ENCODE measurements around the gene PKHD1. TPM values are rescaled to one million over a fixed set of nuclear protein-coding genes. Genes with fewer than 3 reads are reported as not detected.

PKHD1 gene
- total and polyA plus RNA-seq, 2 of the 8 experiments (the other 6 are each of a cell fraction or from before 2014, with no cell fraction given) = 0.06 to 0.09 TPM

GRCh38 chr6:52081237-52081636 lies 6.2 kb downstream of the PKHD1 start:
- Histone ChIP-seq H3K14ac (ENCODE audit: insufficient read length) (no peak overlapping the region), H3K23ac (ENCODE audit: insufficient read length) (no peak overlapping the region), H3K4me2 (ENCODE audit: insufficient read depth in 1 of 2, low read depth in 2 of 2, low read length in 2 of 2) (no peak overlapping the region), H2BK20ac (ENCODE audit: low read length) (no peak overlapping the region), H3K4me3 (ENCODE audit: extremely low read depth in 1 of 4, insufficient read depth in 2 of 4, low read depth in 3 of 4, low read length in 4 of 4) (no peak overlapping the region), H2BK5ac (ENCODE audit: low read depth, low read length) (no peak overlapping the region), H2BK120ac (replicated peaks; ENCODE audit: low read depth, low read length) (no peak overlapping the region), H3K56ac (replicated peaks; ENCODE audit: insufficient read length, low read depth, low read length) (no peak overlapping the region), H3K4ac (replicated peaks; ENCODE audit: insufficient read length, low read depth, low read length) (no peak overlapping the region), H3K27me3 (replicated peaks in 1 of 4; ENCODE audit: control insufficient read depth in 3 of 4, extremely low read depth in 1 of 4, insufficient read depth in 3 of 4, low read length in 3 of 4) (no peaks in the 10 kb centered on the region; a peak in 1 of 7 replicates), H3K36me3 (ENCODE audit: control insufficient read depth in 2 of 4, insufficient read depth in 4 of 4, low read length in 3 of 4) (no peaks in the 10 kb centered on the region; a peak in 1 of 8 replicates), H2AK5ac (ENCODE audit: low read depth, low read length) (no peak overlapping the region), H4K91ac (replicated peaks; ENCODE audit: insufficient read length, low read length) (no peak overlapping the region), H3K27ac (ENCODE audit: low read depth, low read length) (no peak overlapping the region), H2BK15ac (ENCODE audit: low read length) (no peak overlapping the region), H3K9ac (replicated peaks in 1 of 4; ENCODE audit: extremely low read depth in 1 of 4, low read depth in 3 of 4, low read length in 3 of 4) (no peak overlapping the region), H3K18ac (ENCODE audit: extremely low read depth, low read length) (no peak overlapping the region), H2BK12ac (ENCODE audit: low read depth, low read length) (no peak overlapping the region), H3K79me1 (ENCODE audit: low read depth, low read length) (no peaks in the 10 kb centered on the region), H3K23me2 (ENCODE audit: low read depth, low read length) (peaks cover 6% of the 10 kb centered on the region; the same call in 1 of the 2 replicates), H4K5ac (ENCODE audit: insufficient read length, low read depth, low read length) (no peak overlapping the region), H4K8ac (ENCODE audit: extremely low read depth, insufficient read depth, low read length) (no peak overlapping the region), H2AFZ (ENCODE audit: low read length) (no peak overlapping the region), H3K9me3 (ENCODE audit: insufficient read depth in 2 of 2, low read depth in 1 of 2, low read length in 1 of 2) (no peaks in the 10 kb centered on the region), H4K20me1 (replicated peaks in 1 of 2; ENCODE audit: control insufficient read depth in 1 of 2, insufficient read depth in 2 of 2, low read length in 2 of 2) (no peaks in the 10 kb centered on the region), H3K4me1 (replicated peaks in 1 of 4; ENCODE audit: control insufficient read depth in 3 of 4, insufficient read depth in 4 of 4, low read length in 3 of 4) (peaks cover 0 to 17% (median 12%) of the 10 kb centered on the region in 4 experiments; a peak in 5 of 7 replicates), H3K79me2 (ENCODE audit: control insufficient read depth in 1 of 2, insufficient read depth in 2 of 2, low read length in 2 of 2) (no peaks in the 10 kb centered on the region)
- FAIRE-seq = no peak
- WGBS, 2 experiments (ENCODE audit: extremely low coverage in 1 of 2, insufficient coverage in 1 of 2, insufficient read length in 1 of 2, insufficient replicate concordance in 2 of 2, low coverage in 1 of 2, low lambda C conversion rate in 2 of 2, missing lambda C conversion rate in 1 of 2) = 92% methylated on average over 4 of the region's 4 CpGs; no CpG with 5 or more reads in 1 of the 2 experiments
- no peak for DNase-seq (ENCODE audit: low read depth in 1 of 2, low spot score in 2 of 2)
- POLR2A ChIA-PET (ENCODE audit: partially characterized antibody) = no interaction called here
- TF ChIP-seq CEBPB (IDR thresholded peaks at IDR 0.05; ENCODE audit: low read depth, low read length) (peak; percentile 98), KDM5A (IDR thresholded peaks at IDR 0.05; ENCODE audit: low read length) (no peak)
- CTCF ChIA-PET (ENCODE audit: partially characterized antibody) = no interaction called here

All from H1 (cell line).